ENCODE data around the gene KLHL29.
A peak's percentile ranks its signal among the peaks of the same experiment; 100 is the strongest.

The KLHL29 gene

DNA sequence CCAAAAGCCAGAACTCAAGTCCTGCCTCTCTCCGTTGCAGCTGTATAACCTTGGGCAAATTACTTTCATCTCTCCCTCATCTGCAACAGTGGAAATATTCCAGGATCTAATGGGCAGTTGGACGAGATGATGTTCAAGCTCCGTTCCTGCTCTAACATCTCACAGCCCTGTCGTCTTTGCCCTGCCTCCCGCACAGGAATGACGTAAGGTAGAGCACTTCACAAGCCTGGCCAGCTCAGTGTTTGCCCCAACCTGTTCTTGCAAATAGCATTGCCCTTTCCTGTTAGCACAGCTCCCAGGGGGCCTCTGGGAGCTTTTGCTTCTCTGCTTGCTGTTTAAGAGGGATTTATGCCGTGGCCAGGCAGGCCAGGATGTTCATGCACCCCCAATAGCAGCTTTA is 107.9 kb downstream of the KLHL29 start:
- DNase-seq (ENCODE audit: low read depth in 2 of 2): no peak

DNA sequence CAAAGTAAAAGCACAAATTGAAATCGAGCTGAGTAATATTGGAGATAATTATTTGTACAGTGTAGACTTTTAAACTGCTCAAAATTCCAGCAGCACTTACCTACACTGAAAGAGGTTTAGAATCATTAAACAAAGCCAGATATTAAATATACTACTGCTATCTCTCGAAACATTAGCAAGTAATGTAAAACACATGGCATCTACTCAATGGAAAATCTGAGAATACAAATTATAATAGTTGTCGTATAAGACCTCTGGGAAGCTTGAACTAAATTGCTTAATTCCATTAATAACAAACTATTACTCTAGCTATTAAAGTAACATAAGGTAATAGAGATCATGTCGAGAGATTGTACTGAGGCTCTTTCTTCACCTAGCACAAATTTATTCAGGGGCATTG is 108.9 kb downstream of the KLHL29 start:
- DNase-seq (ENCODE audit: low read depth in 2 of 2): no peak

DNA sequence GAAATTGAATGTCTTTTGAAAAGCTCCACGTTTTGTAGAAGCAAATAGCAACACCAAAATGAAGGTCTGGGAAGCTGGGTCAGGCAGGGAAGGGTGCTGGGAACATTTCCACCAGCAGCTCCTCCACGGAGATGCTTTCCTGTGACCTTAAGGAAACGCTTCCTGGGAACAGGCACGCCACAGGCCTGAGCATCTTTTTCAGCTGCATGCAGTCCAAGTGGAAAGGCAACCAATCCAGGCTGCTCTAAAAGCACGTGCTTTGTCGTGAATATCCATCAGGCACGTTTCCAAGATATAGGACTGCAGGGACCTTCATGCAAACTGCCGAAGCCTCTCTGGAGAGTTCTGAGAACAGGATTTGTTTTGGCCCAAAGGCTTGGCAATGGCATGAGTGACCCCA is 109.3 kb downstream of the KLHL29 start:
- no peak for DNase-seq (ENCODE audit: low read depth in 2 of 2)

DNA sequence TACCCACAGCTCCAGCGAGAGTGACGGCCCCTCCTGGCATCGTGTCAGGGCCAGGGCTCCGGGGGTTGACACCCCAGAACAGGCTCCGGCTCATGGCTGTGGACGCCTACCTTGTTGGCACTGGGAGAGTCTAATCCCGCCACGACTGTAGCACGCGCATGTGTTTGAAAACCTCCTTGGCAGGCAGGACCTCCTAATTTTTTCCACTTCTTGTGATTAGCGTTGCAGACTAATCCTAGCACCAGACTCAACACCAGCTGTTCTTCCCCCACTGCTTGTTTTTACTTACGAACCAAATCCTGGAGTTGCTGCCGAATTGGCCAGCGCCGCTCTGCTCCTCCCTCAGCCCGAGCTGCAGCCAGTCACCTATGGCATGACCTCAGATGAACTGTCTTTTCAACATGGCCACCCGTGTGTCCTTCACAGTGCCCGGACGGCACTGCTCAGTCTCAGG is 110.7 kb downstream of the KLHL29 start:
- DNase-seq (ENCODE audit: low read depth in 2 of 2): no peak

DNA sequence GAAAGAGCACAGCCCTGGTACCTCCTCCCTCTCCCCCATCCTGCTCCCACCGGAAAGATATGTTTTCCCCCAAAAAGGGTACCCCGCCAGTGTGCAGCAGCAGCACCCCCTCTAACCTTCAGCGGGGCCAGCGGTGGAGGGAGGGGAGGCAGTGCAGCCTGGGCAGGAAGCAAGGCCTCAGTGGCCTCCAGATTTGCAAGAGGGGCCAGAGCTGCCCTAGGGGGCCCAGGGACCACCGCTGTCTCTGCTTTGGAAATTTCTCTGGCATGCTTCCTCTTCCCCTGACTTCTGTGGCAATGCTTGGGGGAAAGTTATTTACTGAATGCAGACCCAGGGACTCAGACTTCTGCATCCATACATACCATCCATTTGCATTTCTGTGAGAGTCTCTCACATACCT is 111.5 kb downstream of the KLHL29 start:
- no peak for DNase-seq (ENCODE audit: low read depth in 2 of 2)

DNA sequence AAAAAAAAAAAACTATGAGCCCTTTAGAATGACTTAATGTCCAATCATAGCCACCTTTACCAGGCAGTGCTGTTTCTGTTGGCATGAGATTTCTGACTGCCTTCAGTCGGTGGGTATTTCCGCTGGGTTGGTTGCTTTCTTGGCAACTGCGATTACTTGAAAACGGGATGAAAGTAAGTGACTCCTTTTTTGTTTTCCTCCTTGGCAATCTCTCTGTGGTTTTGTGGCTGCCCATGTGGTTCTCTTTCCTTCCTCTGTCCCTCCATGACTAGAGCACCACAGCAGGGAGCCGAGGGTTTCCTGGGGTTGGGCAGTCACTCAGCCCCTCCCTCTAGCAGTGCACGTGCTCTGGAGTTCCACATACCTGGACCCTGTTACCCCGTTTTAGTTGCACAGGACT is 112.1 kb downstream of the KLHL29 start:
- DNase-seq (ENCODE audit: low read depth in 2 of 2): peak in 1 of 2 experiments; percentile 46

DNA sequence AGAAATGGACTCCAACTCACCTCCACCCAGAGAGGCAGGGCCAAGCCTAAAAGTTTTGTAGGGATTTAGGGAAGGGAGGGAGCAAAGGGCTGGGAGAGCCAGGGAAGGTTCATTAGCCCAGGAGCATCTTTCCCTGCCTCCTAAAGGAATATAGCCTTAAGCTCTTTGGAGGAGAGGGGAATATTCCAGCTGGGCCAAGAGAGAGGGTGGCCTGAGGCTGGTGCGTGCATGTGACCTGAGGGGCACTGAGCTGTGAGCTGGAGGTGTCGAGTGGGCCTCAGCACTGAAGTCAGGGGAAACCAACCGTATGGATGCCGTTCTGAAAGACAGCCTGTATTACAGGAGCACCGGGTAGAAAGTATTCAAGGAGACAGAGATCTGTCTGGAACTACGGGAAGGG is 112.6 kb downstream of the KLHL29 start:
- DNase-seq (ENCODE audit: low read depth in 2 of 2): no peak

DNA sequence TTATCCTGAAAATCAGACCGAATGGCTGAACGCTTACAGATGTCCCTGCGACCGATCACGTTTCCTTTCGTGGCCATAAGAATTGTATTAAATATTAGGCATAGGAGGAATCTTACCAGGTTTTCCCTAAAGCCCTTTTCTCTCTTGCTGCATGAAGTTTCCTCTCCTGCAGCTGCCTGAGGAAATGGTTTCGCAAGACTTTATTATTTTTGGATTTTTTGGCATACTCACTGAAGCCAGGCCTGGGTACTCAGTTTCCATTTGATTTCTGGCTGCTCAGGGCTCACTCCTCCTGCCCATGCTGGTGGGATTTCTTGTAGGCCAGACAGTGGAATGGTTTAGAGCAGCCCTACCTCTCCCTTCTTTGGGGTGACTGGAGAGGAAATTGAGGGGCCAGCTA is 114.0 kb downstream of the KLHL29 start:
- no peak for DNase-seq (ENCODE audit: low read depth in 2 of 2)

DNA sequence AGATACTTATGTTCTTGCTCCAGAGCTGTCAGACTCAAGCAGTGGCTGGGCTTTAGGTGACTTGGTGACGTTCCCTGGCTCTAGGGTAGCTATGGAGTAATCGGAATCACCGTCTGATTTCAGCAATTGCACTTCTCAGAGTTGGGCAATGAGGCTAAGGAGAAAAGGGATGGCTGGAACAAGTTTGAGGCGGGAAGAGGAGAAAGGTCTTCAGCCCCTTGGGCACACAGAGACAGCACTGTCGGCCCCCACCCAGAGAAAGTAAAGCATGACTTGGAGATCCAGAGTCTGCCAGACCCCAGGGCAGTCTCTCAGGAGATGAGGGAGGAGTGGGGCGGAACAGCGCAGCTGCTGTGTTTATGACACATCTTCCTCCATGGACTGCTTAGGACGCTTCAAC is 114.5 kb downstream of the KLHL29 start:
- no peak for DNase-seq (ENCODE audit: low read depth in 2 of 2)

DNA sequence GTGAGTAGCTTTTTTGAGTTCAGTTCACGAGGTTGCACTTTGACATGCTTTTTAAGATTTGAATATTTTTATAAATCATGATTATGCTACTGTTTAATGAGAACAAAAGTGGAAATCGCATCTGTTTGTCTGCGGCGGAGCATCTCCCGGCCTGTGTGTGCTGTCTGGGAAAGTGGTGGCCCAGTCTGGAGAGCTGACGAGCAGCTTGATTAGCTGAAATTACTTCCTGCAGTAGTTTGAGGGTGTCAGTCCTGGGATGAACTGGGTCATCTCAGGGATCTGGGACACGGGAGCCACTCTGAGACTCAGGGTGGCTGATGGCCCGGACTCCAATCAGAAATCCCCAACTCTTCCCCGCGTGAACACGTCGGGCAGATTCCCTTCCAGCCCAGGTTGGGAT is 115.9 kb downstream of the KLHL29 start:
- DNase-seq (ENCODE audit: low read depth in 2 of 2): no peak

DNA sequence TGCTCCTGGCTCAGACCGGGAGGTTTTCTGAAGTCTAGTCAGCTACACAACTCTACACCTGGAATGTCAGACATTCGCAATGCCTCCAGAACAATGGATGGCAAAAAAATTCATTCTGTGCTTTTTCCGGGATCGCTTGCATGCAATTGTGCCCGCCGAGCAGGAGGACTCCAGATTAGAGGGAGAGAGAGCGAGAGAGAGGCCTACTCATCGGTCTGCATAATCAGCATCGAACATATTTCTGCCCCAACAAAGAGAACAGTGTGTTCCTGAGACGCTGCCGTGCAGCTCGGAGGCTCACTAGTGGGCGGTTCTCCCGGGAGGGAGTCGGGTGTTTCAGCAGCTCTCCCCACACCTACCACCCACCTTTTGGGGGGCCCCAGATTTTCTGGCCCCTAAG is 117.1 kb downstream of the KLHL29 start:
- DNase-seq (ENCODE audit: low read depth in 2 of 2): no peak

DNA sequence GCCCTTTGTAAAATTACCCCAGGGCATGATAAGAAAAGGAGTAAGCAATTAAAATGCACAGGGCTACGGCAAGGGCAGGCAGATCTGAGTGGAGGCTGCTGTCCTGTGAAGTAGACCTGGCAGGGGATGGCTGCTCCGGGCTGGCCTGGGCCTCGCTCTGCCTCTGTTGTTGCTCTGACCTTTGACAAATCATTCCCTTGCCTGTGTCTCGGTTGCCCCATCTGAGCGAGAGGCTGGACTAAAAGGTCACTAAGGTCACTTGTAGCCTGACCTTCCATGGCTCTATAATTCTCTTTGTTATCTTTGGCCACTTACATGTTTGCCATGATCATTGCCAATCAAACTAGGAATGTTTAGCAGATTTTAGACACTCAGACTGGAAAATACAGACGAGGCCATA is 118.1 kb downstream of the KLHL29 start:
- no peak for DNase-seq (ENCODE audit: low read depth in 2 of 2)

DNA sequence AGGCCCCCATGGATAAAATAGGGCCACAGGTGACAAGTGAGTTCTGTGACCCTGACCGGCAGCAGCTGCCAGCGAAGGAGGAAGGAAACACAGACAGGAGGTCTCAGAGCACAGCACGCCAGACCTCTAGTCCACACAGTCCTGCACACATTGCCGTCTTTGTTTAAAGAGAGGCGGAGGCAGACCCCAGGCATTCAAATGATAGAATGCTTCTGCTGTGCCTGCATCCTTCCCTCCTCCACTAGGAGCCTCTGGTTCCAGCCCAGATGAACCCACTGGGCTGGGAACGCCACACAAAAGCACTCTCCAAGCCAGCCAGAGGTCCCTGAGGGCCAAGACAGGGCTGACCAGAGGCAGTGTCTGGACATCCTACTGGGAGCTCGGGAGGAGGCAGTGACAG is 118.7 kb downstream of the KLHL29 start:
- no peak for DNase-seq (ENCODE audit: low read depth in 2 of 2)

DNA sequence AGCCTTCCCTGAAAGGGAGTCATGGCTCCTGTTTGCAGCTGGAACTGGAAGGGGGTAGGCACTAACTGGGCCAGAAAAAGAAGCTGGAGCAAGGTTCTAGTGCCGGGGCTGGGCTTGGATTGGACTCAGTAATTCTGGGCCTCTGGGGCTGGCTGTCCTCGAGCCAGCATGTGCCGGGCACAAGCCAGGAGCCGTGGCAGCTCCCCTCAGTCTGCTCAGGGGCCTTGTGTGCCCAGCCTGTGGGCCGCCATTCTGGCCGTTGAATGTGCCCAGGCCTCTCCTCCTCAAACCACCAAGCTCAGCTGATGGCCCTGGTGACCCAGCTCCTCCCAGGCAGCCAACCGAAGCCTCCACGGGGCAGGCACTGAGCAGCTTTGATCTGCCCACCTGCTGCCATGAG is 119.6 kb downstream of the KLHL29 start:
- DNase-seq (ENCODE audit: low read depth in 2 of 2): no peak

DNA sequence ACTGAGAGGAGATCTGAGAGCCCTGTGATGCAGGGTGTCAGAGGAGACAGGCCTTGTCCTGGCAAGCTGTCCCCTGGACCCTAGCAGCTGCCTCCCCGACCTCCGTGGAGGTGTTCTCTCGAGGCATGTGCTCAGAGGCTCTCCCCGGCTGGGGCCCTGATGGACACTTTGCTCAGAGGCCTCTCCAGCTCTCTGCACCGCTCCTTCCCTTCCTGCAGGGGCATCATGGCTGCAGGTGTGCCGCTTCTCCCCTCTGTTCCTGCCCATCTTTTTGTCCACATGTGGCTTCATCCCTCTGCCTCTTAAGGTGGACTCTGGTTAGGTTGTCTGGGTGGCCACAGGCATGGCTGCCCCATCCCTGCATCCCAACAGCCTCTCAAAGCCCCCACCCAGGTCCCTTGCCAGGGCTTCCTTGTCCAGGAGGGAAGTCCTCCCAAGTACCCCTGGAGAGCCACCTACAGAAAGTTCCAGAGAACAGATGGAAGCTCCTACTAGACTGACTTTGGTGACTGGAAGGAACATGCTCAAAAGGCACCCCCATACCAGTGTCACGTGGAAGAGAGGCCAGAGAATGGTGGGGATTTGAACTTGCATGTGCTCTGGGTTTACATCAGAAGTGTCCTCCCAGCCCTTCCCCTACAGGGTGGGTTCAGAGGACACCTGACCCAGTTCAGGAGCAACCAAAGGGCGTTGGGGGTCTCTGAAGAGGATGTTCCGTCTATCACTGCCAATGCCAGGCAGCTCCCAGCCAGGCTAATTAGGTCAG is 120.4 kb downstream of the KLHL29 start:
- DNase-seq (ENCODE audit: low read depth in 2 of 2): no peak

DNA sequence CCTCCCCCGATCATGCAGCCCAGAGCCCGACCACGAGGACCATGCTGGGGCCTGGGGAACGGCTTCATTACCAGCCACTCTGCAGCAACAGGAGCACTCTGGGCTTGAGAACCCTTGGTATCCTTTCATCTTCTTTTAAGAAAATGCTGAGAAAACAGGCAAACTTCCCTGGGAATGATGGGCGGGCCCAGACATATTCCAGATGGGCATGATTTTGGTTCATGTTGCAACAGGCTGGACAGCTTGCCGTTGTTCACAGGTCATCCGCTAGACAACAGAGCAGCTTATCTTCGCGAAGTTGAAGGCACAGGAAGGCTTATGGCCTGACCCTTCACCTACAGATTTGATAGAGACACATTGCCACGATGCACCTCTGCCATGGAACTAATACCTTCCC is 121.0 kb downstream of the KLHL29 start:
- DNase-seq (ENCODE audit: low read depth in 2 of 2): no peak

DNA sequence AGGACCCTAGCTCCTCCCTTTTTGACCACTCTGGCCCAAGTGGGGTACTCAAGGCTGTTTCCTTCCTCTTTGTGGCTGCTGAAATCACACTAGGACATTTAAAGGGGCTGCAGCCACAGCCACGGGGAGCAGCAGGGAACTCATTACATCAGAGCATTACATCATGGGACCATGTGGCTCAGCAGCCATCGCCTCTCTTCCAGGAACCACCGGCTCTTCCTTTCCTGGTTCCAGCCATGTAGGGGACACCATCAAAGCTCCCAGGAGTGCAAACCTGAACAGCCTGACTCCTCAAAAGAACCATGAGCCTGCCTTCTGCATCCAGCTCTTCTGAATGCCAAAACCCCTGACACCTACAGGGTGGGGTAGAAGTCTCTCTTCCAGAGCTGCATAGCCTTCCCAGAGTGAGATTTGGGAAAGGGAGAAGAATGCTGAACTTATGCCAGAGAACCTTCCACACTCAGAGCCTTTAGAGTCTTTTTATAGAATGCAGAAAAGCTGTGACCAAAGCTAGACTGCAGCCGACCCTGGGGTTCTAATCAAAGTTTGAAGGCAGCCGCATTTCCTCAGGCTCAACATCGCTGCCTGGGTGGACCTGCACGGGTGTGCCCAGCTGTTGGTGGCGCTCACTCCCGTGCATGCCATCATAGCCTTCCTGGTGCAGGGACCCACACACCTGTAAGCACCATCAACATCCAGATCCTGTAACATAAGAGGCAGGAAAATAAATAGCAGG is 121.7 kb downstream of the KLHL29 start:
- no peak for DNase-seq (ENCODE audit: low read depth in 2 of 2)

DNA sequence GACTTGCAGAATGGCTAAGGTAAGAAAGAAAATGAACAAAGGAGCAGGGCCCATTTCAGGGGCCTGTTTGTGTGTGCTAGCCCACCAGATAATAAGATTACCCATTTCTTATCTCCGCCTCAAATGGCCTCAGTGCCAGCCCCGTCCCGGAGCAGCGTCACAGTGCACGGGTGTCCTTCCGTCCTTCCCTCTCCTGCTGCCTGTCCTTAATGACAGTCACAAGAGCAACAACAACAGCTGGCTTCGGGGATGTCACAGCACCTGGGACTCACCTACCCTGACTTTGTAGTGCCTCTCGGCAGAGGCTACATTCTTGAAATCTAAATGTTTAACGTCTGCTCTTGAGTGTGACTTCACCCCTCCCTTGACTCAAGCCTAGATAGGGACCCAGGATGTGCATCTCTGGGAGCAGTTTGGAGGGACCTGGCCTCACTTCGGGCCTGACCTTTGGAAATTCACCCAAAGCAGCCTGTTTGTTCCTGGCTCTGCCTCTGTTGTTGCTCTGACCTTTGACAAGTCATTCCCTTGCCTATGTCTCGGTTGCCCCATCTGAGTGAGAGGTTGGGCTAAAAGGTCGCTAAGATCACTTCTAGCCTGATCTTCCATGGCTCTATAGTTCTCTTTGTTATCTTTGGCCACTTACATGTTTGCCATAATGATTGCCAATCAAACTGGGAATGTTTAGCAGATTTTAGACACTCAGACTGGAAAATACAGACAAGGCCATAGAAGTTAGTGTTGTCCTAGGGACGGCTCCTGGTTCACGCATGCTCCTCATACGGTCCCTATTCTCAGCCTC is 122.5 kb downstream of the KLHL29 start:
- DNase-seq (ENCODE audit: low read depth in 2 of 2): no peak

DNA sequence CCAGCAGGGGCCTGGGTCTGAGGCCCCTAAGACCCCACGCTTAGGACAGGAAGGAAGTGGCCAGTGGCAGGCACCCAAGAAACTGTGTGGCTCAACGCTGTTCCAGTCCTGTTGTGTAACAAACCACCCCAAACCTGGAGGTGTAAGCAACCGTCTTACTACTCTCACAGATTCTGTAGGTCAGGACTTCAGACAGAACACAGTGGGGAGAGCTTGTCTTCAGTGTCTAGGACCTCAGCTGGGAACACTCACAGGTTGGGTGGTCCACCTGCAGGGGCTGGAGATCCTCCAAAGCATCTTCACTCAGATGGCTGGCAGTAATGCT is 123.0 kb downstream of the KLHL29 start:
- DNase-seq (ENCODE audit: low read depth in 2 of 2): no peak

DNA sequence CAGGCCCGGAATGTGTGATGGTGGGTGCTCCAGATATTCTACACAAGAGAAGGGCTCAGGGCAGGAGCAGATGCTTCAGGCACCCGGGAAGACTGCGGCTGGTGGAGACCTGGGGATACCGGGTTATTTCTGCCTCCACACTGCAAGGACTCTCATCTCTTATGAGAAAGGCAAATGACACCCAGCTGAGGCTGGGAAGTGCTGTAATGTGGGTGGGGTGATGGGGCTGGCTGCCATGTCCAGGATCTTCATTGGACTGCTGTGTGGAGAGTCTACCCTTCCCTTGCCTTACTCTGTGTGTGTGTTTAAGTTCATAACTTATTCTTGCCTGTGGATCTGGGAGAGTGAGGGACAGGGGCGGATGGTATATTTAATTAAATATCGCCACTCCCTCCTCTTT is 124.1 kb downstream of the KLHL29 start:
- DNase-seq (ENCODE audit: low read depth in 2 of 2): no peak

DNA sequence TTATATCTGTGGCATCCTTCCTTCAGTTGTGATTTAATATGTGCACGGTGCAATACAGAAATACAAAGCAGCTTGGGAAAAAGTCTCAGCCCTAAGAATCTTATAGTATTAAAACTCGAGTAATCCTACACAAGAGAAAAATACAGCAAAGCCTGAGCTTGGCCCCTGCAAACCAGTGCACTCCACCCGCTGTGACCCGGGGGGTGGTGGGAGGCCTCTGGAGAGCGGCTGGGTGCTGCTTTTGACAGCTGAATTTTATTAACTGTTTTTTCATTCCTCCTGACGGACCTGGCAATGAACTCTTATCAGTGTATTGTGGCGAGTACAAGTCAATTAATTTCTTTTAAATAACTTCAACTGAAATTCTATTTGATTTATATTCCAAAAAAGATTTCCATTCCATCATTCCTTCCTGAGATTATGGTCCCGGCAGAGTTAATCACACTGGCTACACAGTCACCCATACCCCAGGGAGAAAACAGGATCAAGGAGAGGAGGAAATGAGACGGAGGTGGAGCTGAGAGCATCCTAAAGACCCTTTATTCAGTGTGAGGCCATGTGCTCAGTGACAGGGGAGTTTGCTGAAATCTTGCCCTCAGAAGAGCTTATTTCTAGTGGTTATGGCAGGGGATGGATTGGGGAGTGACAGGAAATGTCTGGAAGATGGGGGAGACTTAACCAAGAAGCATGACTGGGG is 124.8 kb downstream of the KLHL29 start:
- DNase-seq (ENCODE audit: low read depth in 2 of 2): no peak

DNA sequence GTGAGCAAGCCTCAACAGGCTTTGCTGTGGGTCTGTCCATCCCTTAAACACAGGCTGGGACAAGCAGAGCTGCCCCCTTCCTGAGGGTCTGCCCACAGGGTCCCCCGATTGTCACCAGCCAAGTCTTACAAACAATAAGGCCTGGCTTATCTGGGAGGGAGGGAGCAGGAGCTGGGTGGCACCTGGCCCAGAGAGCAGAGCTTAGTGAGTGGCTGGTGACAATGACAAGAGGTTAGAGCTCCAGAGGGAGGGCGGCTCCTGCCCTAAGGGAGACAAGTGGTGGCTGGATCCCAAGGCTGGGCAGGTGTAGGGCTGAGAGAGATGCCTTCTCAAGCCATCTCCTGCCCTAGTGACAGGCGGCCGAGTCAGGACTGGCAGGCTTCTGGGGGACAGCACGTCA is 125.5 kb downstream of the KLHL29 start:
- no peak for DNase-seq (ENCODE audit: low read depth in 2 of 2)

All from stimulated activated CD4-positive, alpha-beta T cell treated with anti-CD3 and anti-CD28 coated beads, Interleukin-12 subunit alpha, Interleukin-12 subunit beta, amount 100 ng/mL, for 24 hours (primary cell).